Neural cell (in vitro differentiated cells): ENCODE measurements around the gene MYO1D. TPM values are rescaled to one million over a fixed set of nuclear protein-coding genes. Genes with fewer than 3 reads are reported as not detected.

Experiments
- H2AFZ ChIP-seq: fragments of 200-600, 300-800 bp; sonication (generic), shearing (Covaris generic); 2 replicates; pipeline ENCODE4 v1.6.0; 2014; ENCODE audit warnings: low read depth, mild to moderate bottlenecking, antibody characterized with exemption, low read length, moderate library complexity
- H3F3A ChIP-seq: fragments of 200-600 bp; shearing (Covaris generic); 2 replicates; pipeline ENCODE4 v1.6.1; 2016; ENCODE audit warnings: mild to moderate bottlenecking, moderate library complexity, mixed read lengths, antibody characterized with exemption, low read length; ENCODE audit not compliant: insufficient read depth, poor library complexity, severe bottlenecking
- H3K27ac ChIP-seq: fragments of 200-600, 300-800 bp; sonication (generic), shearing (Covaris generic); 2 replicates; pipeline ENCODE4 v1.5.1; 2014; ENCODE audit warnings: mild to moderate bottlenecking, low read length, moderate library complexity
- H3K27me3 ChIP-seq: fragments of 300-800, 200-600 bp; sonication (generic), shearing (Covaris generic); 2 replicates; pipeline ENCODE4 v1.6.0; 2014; ENCODE audit warnings: mild to moderate bottlenecking, low read depth, low read length, moderate library complexity; ENCODE audit not compliant: insufficient read depth
- H3K36me3 ChIP-seq: fragments of 300-800, 200-600 bp; sonication (generic), shearing (Covaris generic); 2 replicates; pipeline ENCODE4 v1.5.1; 2014; ENCODE audit warnings: mild to moderate bottlenecking, antibody characterized with exemption, low read length, moderate library complexity; ENCODE audit not compliant: insufficient read depth
- H3K4me2 ChIP-seq: fragments of 300-800, 200-600 bp; sonication (generic), shearing (Covaris generic); 2 replicates; pipeline ENCODE4 v1.6.0; 2014; ENCODE audit warnings: mild to moderate bottlenecking, low read length
- H3K4me3 ChIP-seq: fragments of 300-800, 200-600 bp; sonication (generic), shearing (Covaris generic); 2 replicates; pipeline ENCODE4 v1.5.1; 2014; ENCODE audit warnings: mild to moderate bottlenecking, low read length, moderate library complexity
- H3K79me2 ChIP-seq: fragments of 200-600 bp; shearing (Covaris generic); replicated peaks from 2 replicates; pipeline ENCODE4 v1.6.0; 2014; ENCODE audit warnings: mild to moderate bottlenecking, low read length, moderate library complexity; ENCODE audit not compliant: insufficient read depth
- H3K9ac ChIP-seq: fragments of 300-800, 200-600 bp; sonication (generic), shearing (Covaris generic); 2 replicates; pipeline ENCODE4 v1.6.1; 2016; ENCODE audit warnings: mild to moderate bottlenecking, low read length, mixed read lengths
- H3K9me2 ChIP-seq: fragments of 200-600 bp; shearing (Covaris generic); 2 replicates; pipeline ENCODE4 v1.6.1; 2016; ENCODE audit warnings: mild to moderate bottlenecking, low read length, mixed read lengths; ENCODE audit not compliant: insufficient read depth
- H3K9me3 ChIP-seq: fragments of 200-600, 300-800 bp; sonication (generic), shearing (Covaris generic); 2 replicates; pipeline ENCODE4 v1.6.1; 2016; ENCODE audit warnings: mild to moderate bottlenecking, mixed run types, low read length, moderate library complexity, mixed read lengths
- H4K20me1 ChIP-seq: fragments of 200-600 bp; shearing (Covaris generic); 2 replicates; pipeline ENCODE4 v1.6.1; 2016; ENCODE audit warnings: mild to moderate bottlenecking, mixed run types; ENCODE audit not compliant: insufficient read depth
- EP300 ChIP-seq: fragments of 450-650 bp; conservative IDR thresholded peaks from 2 replicates; pipeline ENCODE4 v1.6.1; 2014; ENCODE audit warnings: antibody characterized with exemption, mild to moderate bottlenecking, moderate library complexity; ENCODE audit not compliant: poor library complexity, severe bottlenecking
- EZH2 ChIP-seq: fragments of 200-600, 300-800 bp; shearing (Covaris generic), sonication (generic); IDR thresholded peaks from 2 replicates; pipeline ENCODE4 v1.6.1; 2014; ENCODE audit warnings: antibody characterized with exemption, low read length, borderline replicate concordance, mild to moderate bottlenecking; ENCODE audit not compliant: insufficient read depth, poor library complexity, severe bottlenecking
- MXI1 ChIP-seq: fragments of 450-650 bp; conservative IDR thresholded peaks from 2 replicates; pipeline ENCODE4 v1.6.1; 2014; ENCODE audit warnings: antibody characterized with exemption, mild to moderate bottlenecking; ENCODE audit not compliant: poor library complexity, severe bottlenecking
- POLR2AphosphoS5 ChIP-seq: IDR thresholded peaks from 2 replicates; pipeline ENCODE4 v1.6.1; 2012
- RAD21 ChIP-seq: fragments of 450-650 bp; conservative IDR thresholded peaks from 2 replicates; pipeline ENCODE4 v1.6.1; 2014; ENCODE audit warnings: antibody characterized with exemption, mild to moderate bottlenecking, moderate library complexity
- REST ChIP-seq: IDR thresholded peaks from 2 replicates; pipeline ENCODE4 v1.6.1; 2012; ENCODE audit warnings: borderline replicate concordance
- SMC3 ChIP-seq: fragments of 450-650 bp; conservative IDR thresholded peaks from 2 replicates; pipeline ENCODE4 v1.6.1; 2014; ENCODE audit warnings: antibody characterized with exemption, mild to moderate bottlenecking, moderate library complexity; ENCODE audit not compliant: poor library complexity
- TAF1 ChIP-seq: IDR thresholded peaks from 2 replicates; pipeline ENCODE4 v1.6.1; 2012; ENCODE audit warnings: low read depth
- polyA plus RNA-seq: library from polyadenylated mRNA; depleted of rRNA; stranded (reverse); fragments of >200 nt; gene quantifications from 2 replicates; pipeline ENCODE4 v1.2.3, GENCODE V29; 2014
- TF ChIP-seq, protein P1 (sequence below): fragments of 450-650 bp; IDR thresholded peaks from 2 replicates; pipeline ENCODE4 v1.5.1; 2014; ENCODE audit warnings: antibody characterized with exemption, mild to moderate bottlenecking, moderate library complexity; ENCODE audit not compliant: poor library complexity, severe bottlenecking

MYO1D gene
- polyA plus RNA-seq, 1 donor from 2014 or later = 10.7 TPM

GRCh38 chr17:32497431-32498205, 379.3 kb downstream of the MYO1D start:
- Histone ChIP-seq H2AFZ (no peak overlapping the region), H3K27me3 (no peaks in the 10 kb centered on the region), H3K4me3 (no peak overlapping the region), H3K9me3 (peaks cover 3% of the 10 kb centered on the region), H3K79me2 (no peaks in the 10 kb centered on the region), H3K36me3 (no peaks in the 10 kb centered on the region), H3K4me2 (no peak overlapping the region), H3F3A (no peaks in the 10 kb centered on the region), H3K9me2 (no peaks in the 10 kb centered on the region), H4K20me1 (no peaks in the 10 kb centered on the region), H3K9ac (no peak overlapping the region), H3K27ac (no peak overlapping the region)
- TF ChIP-seq TAF1 (no peak), MXI1 (no peak), RAD21 (no peak), POLR2AphosphoS5 (no peak), REST (no peak), SMC3 (no peak), EP300 (no peak), EZH2 (no peak)
- TF ChIP-seq, protein P1, sequence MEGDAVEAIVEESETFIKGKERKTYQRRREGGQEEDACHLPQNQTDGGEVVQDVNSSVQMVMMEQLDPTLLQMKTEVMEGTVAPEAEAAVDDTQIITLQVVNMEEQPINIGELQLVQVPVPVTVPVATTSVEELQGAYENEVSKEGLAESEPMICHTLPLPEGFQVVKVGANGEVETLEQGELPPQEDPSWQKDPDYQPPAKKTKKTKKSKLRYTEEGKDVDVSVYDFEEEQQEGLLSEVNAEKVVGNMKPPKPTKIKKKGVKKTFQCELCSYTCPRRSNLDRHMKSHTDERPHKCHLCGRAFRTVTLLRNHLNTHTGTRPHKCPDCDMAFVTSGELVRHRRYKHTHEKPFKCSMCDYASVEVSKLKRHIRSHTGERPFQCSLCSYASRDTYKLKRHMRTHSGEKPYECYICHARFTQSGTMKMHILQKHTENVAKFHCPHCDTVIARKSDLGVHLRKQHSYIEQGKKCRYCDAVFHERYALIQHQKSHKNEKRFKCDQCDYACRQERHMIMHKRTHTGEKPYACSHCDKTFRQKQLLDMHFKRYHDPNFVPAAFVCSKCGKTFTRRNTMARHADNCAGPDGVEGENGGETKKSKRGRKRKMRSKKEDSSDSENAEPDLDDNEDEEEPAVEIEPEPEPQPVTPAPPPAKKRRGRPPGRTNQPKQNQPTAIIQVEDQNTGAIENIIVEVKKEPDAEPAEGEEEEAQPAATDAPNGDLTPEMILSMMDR = no peak

DNA sequence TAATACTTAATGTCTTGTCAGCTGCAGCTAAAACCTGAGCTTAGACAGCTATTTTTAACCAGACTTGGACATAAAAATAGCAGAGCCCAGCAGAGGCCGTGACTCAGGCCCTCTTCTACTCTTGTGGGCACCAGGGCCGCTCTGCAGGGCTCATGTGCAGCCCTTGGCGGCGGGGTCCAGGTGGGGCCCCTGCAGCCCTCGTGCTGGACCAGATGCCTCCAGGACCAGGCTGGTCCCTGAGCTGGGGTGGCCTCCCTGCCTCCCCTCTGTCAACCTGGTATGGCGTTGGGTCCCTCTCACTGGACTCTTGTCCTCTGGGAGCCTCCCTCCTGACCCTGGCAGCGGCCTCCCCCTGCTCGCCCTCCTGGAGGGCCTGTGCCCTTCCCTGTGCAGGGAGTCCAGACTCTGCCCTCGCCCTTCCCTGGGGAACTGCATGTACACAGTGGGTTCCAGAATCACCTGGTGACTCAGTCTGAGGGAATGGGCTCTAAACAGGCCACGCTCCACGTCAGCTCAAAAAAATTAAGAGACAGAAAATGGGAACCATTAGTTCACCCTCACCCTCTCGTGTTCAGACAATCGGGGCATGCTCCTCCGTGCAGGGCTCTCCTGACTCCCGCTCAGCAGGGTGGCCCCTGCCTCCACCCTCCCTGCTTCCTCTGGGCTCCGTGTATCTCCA, 380.4 kb downstream of the MYO1D start:
- no peaks in the 10 kb centered on the region for H3K9me2 ChIP-seq
- H3K79me2 ChIP-seq = peaks cover 9% of the 10 kb centered on the region
- no peak overlapping the region for H3K4me3 ChIP-seq
- no peaks in the 10 kb centered on the region for H3K27me3 ChIP-seq
- H3K36me3 ChIP-seq = peaks cover 2% of the 10 kb centered on the region
- H3K9ac ChIP-seq = no peak overlapping the region
- H2AFZ ChIP-seq = no peak overlapping the region
- H3K9me3 ChIP-seq = no peaks in the 10 kb centered on the region
- H4K20me1 ChIP-seq = no peaks in the 10 kb centered on the region
- H3F3A ChIP-seq = no peaks in the 10 kb centered on the region
- TF ChIP-seq EP300 (no peak), POLR2AphosphoS5 (no peak), TAF1 (no peak), EZH2 (no peak), MXI1 (no peak), RAD21 (no peak), REST (no peak), SMC3 (no peak)
- TF ChIP-seq, protein P1 = no peak
- no peak overlapping the region for H3K27ac ChIP-seq
- H3K4me2 ChIP-seq = no peak overlapping the region
